CD4-positive, alpha-beta T cell treated with Interleukin-6 at 100 ng/mL for 8 hours (primary cell): ENCODE results near the gene KCNAB1.

Experiments
- DNase-seq: peaks from one replicate; pipeline ENCODE4 v3.0.0-alpha.2; 2020; ENCODE audit warnings: mixed read lengths, low spot score

Gene KCNAB1

DNA sequence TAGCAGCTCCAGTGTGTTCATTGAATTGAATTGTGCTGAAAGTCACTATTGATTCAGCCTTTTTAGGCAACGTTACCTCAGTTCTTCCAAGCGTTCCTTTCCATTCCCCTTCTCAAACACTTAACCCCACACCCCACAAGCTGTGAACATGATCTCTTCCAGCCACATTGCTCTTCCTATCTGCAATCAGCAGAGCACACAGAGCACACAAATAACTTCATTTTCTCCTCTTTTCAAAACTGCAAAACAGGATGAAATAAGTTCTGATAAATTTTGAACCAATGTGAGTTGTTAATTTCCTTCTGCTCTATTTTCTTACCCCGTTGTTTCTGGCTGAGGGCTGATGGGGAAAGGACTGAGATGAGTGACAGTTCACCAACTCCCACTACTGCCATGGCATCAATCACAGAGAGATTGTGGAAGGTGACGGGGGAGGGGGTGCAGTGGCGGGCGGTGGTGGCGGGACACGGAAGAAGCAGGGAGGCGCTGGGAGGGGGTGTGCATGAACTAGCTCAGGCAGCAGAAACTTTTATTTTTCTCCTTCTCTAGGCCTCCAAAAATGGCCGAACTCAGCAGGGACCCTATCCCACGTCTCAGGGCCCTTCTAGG, 287.3 kb downstream of the KCNAB1 start:
- DNase-seq: no peak

- DNase-seq: no peak
Observed at GRCh38 chr3:156409694-156410093, 289.3 kb downstream of the KCNAB1 start.

GRCh38 chr3:156412600-156412999, 292.2 kb downstream of the KCNAB1 start:
- no peak for DNase-seq

DNA sequence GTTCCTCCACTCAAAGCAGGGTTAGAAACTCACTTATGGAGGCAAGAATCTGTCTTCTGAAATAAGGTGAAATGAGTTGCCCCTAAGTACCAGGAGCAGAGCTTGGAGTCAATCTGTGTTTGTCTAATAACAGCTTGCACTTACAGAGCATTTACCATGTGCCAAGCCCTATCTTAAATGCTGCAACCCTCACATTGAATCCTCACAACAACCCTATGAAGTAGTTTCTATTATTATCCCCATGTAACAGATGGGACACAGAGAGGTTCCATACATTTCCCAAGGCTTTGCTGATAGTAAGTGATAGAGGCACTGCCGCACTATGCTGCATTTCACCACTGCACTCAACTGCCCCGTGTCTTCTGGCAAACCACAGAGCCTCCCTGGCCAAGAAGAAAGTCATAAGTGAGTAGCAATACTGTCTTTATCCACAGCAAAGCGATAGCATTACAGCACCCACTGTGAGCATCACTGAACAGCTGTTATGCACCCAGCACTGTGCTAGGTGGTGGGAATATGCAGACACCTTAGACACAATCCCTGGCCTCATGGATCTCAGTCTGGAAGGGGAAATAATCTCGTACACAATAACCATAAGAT, 293.0 kb downstream of the KCNAB1 start:
- no peak for DNase-seq

GRCh38 chr3:156416846-156417558, 296.6 kb downstream of the KCNAB1 start:
- no peak for DNase-seq

DNA sequence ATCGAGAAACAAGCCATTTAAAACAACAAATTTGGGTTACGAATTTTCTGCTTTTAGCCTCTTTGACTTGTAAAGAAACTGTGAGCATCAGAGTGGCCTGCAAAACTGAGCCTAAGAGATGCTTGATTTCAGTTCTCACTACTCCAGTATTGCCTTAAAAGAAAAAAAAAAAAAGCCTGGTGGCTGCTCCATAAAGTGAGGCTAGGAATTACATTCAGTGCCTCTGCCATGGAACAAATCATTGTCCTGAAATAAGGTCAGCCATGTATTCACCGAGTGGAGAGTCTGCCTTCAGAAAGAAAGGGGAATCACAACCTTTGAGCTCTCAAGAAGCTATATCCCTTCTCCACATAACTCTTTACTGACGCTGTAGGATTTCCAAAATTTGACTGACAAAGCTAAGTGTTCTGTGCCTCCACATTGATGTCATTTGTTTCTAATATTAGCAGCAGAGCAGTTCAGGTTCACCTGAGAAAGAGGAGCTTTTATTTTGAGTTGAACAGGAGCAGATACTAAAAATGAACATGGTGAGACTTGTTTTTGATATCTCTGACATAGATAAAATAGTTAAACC, 297.3 kb downstream of the KCNAB1 start:
- DNase-seq: no peak

DNA sequence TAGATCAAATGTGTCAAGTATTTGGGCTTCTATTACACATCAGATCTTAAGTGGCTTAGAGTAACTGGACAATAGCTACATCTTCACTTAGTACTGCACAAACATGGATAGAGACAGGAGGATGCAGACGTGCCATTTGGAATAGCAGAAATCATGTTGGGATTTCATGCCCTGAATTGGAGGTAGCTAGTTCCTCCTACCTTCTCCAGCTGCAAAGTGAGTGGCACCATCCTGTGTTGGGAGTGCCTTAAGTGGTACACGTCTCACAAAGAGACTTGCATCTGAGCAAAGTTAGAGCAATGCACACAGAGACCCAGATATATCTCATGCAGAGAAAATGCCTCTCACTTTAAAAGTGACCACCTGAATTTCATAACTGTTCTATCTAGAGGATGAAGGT, 298.1 kb downstream of the KCNAB1 start:
- no peak for DNase-seq

GRCh38 chr3:156421534-156421933, 301.2 kb downstream of the KCNAB1 start:
- DNase-seq: no peak

DNA sequence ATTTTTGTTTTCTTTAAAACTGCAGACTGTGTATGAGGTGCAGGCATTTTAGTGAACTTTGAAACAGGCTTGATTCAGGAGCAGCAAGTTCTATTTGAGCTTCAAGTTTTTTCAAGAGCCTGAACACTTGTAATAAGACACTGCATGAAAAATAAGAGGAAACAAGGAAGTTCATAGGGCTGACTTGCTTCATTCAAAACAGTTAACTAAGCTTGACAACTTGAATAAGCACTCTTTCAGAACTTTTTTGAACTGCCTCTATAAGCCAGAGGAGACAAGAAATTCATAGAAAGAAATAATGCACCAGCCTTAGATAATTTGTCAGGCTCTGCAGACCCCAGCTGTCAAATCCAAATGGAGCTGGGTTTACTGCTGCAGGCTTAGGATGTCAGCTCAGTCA, 304.4 kb downstream of the KCNAB1 start:
- DNase-seq: no peak

DNA sequence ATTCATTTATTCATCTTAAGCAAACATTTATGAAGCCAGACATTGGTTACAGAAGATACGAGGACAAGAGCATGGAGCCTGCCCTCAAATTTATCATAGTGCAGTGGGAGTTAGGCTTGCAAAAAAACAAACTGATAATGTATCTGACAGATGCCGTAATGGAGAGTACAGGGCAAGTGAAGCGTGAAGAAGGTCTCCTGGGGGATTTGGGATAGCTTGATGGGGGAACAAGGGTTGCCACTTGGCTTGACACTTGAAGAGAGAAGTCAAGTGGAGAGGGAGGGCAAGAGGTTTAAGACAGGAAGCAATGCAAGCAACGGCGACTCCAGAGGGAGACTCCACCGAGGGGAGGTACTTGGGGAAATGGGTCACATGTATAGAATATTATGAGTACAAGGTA, 305.3 kb downstream of the KCNAB1 start:
- DNase-seq: no peak

DNA sequence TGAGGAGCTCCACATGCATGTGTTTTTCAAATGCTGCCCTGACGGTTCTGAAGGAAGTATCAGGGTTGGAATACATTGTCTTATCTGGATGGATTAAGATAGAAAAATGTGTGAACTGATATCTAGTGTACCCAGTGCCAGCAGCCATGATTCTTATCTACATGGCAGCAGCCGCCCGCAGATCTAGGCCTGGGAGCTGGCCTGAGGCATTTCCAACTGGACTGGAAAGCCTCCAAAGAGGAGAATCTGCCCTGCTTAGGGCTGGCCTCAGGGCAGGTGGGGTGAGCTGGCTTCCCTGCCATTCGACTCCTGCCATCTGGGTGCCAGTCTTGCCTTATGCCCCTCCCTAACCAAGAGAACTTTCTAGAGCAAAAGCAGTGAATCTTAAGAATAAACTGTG, 308.7 kb downstream of the KCNAB1 start:
- no peak for DNase-seq

DNA sequence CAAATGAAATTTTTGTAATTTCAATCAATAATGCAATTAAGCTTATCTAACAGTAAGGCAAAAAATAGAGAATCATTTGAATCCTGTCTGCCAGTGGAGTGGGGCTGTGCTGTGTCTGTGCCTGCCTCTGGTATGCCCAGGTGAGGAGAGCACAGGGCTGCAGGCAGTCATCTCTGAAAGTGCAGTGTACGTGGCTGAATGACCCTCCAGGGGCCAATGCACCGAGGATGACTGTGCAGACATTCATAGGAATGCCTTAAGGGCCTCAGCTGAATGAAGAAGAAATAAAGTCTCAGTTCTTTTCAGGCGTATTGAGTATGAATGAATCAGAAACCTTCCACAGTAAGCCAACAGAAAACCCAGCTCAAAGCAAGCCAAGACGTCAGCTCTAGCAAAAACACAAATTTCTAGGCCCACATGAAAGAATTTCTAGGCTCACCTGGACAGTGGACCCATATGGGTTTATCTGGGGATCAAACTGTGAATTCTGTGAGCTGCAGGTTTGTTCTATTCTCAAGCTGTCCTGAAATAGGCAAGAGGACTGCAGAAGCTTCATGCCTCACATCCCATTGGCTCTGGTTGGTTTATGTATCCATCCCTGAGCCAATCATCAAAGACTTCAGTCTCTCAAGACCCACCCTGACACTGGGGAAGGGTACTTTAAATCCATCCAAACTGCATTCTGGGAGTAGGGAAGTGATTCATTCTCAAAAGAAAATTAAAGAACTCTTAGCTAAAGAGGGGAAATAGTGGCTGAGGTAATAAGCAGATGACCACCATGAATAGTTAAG, 311.2 kb downstream of the KCNAB1 start:
- no peak for DNase-seq

GRCh38 chr3:156432563-156432962, 312.2 kb downstream of the KCNAB1 start:
- no peak for DNase-seq

GRCh38 chr3:156433138-156433537, 312.8 kb downstream of the KCNAB1 start:
- no peak for DNase-seq

- DNase-seq: no peak
Observed at GRCh38 chr3:156433910-156434309, 313.5 kb downstream of the KCNAB1 start.

GRCh38 chr3:156434921-156435320, 314.5 kb downstream of the KCNAB1 start:
- DNase-seq: no peak

- no peak for DNase-seq
Observed at GRCh38 chr3:156443079-156443478, 322.7 kb downstream of the KCNAB1 start.

DNA sequence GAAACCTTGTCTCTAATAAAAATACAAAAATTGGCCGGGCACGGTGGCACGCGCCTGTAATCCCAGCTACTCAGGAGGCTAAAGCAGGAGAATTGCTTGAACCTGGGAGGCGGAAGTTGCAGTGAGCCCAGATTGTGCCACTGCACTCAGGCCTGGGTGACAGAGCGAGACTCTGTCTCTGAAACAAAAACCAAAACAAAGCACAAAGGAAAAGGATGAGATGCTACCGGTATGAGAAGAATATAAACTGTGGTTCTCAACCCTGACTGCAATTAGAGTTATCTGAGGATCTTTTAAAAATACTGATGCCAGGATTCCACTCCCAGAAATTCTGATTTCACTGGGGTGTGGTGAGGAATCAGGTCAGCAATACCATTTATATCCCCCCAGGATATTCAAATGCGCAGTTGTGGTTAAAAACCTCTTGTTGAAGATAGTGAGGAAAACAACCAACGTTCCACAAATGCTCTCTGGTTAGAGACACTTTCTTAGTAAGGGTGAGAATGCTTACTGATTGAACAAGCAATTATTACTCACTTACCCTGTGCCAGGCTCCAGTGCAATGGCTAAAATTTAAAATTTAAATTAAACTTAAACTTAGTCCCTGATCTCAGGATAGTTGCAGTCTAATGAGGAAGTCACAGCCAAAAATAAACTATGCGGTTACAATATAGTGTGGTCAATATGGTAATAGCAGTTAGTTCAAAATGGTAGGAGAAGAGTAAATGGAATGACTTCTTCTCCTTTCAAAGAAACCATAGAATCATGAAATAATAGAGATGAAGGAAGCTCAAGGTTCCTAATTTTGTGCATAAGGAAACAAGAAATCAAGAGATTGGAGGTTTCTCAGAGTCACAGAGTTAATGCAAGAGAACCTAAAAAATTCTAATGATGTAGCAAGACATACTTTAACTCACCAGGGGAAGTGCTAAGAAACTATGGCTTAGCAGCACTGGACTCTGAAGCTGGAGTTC, 325.0 kb downstream of the KCNAB1 start:
- no peak for DNase-seq

DNA sequence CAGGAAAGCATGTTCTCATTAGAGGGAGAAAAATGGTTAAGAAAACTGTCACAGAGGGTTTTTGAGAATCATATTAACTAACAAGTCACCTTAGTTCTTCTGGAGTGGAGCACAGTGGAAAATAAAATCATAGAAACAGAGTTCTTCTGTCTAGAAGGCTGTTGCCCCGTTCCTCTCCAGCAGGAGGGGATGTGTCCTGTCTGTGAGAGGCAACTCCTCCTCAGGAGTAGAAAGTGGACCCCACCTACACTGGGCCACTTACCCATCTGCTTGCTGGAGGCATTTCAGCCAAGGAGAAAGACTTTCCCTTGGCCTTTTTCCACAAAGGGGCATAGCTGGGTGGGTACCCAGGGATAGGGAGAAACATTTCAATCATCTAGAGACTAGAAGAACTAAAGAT, 327.9 kb downstream of the KCNAB1 start:
- DNase-seq: peak; percentile 29

DNA sequence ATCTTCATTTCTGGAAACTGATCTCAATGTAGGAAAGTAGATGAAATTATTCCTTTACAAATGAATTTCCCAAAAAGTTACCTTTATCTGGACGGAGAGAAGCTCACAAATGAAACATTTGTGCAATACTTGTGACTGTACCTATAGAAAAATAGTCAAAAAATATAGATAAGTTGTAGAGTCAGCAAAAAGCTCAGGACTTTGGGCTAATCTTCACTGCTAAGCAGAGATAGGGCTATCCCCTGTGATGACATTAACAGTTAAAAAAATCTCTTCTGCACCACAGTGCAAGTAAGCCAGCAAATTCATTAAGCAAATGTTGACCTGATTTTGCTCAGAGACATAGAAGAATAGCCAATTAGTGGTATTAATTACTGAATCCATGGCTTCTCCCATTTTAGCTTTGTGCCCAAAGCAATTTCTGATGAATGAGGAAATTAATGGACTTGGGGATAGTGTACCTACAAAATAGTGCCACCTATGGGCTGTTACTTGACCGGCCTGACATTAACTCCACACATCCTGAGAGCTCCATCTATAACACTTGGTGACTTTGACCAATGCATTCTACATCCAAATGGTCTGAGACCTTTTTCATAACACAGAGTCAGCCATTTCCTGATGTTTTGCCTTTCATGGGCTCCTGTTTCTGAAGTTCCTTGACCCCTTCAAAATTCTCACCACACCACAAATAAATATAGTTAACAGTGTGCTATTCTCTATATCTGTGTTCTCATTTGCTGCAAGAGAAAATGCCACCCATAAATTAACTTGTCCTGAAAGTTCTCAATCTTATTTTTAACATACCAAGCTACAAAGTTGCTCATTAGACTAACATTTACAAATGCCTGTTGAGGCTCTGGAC, 329.6 kb downstream of the KCNAB1 start:
- peak; percentile 4 for DNase-seq
